Measurements from ENCODE around the gene SLC39A11.
"Not testable (repeated sequence)": the region's sequence is repeated elsewhere in the genome, so short reads cannot be mapped to it uniquely, and the experiment has no call there.

SLC39A11 gene

DNA sequence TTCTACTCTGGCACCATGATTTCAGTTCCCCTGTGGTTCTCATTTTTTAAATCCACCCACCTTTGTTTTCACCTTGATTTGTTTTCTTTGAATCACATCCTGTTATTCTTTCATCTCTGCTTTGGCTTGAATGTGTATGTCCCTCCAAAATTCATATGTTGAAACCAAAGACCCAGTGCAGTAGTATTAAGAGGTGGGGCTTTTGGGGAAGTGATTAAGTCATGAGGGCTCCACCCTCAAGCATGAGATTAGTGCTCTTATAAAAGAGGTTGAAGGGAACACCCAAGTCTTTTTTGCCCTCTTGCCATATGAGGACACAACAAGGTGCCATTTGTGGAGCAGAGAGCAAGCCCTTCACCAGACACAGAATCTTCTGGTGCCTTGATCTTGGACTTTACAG, 382.3 kb downstream of the SLC39A11 start:
- Histone ChIP-seq H3K4me3 (ENCODE audit: control insufficient read depth in 1 of 7, extremely low read depth in 1 of 7, insufficient read depth in 4 of 7, low read depth in 2 of 7, low read length in 6 of 7) (no peak overlapping the region), H3K27me3 (replicated peaks in 2 of 5; ENCODE audit: control insufficient read depth in 4 of 5, insufficient read depth in 5 of 5, low read length in 4 of 5) (no peaks in the 10 kb centered on the region), H3K4me1 (ENCODE audit: control extremely low read depth in 1 of 4, control insufficient read depth in 4 of 4, insufficient read depth in 4 of 4, low read length in 3 of 4) (peaks cover 0 to 10% (median 5%) of the 10 kb centered on the region in 4 experiments), H3K27ac (ENCODE audit: insufficient read depth in 1 of 2, low read depth in 1 of 2, low read length in 2 of 2, poor library complexity in 1 of 2, severe bottlenecking in 2 of 2) (no peak overlapping the region), H3K36me3 (ENCODE audit: control insufficient read depth in 4 of 4, insufficient read depth in 4 of 4, low read length in 3 of 4) (peaks cover 0 to 10% (median 0%) of the 10 kb centered on the region in 4 experiments), H3K9me3 (ENCODE audit: control extremely low read depth in 1 of 5, control insufficient read depth in 4 of 5, insufficient read depth in 2 of 5, low read depth in 1 of 5, low read length in 4 of 5) (peaks cover 1 to 30% (median 6%) of the 10 kb centered on the region in 5 experiments)
- DNase-seq: no peak
- ChIA-PET CTCF (no interaction called here), POLR2A (no interaction called here)

- H3K4me1 ChIP-seq (ENCODE audit: control extremely low read depth in 1 of 4, control insufficient read depth in 4 of 4, insufficient read depth in 4 of 4, low read length in 3 of 4); POLR2A ChIA-PET; H3K4me3 ChIP-seq (ENCODE audit: control insufficient read depth in 1 of 7, extremely low read depth in 1 of 7, insufficient read depth in 4 of 7, low read depth in 2 of 7, low read length in 6 of 7); H3K27ac ChIP-seq (ENCODE audit: insufficient read depth in 1 of 2, low read depth in 1 of 2, low read length in 2 of 2, poor library complexity in 1 of 2, severe bottlenecking in 2 of 2); H3K27me3 ChIP-seq (replicated peaks in 2 of 5; ENCODE audit: control insufficient read depth in 4 of 5, insufficient read depth in 5 of 5, low read length in 4 of 5); DNase-seq: not testable (repeated sequence)
- WGBS (ENCODE audit: insufficient coverage): 94% methylated on average over 2 of the region's 9 CpGs
- CTCF ChIA-PET: interaction anchor here (1.6 kb wide), 1 partner anchor 11 kb away, joined by 4 read pairs; no protein-coding TSS in a partner anchor
- H3K36me3 ChIP-seq (ENCODE audit: control insufficient read depth in 4 of 4, insufficient read depth in 4 of 4, low read length in 3 of 4): peaks cover 0 to 10% (median 0%) of the 10 kb centered on the region in 4 experiments
- peaks cover 1 to 30% (median 6%) of the 10 kb centered on the region in 5 experiments for H3K9me3 ChIP-seq (ENCODE audit: control extremely low read depth in 1 of 5, control insufficient read depth in 4 of 5, insufficient read depth in 2 of 5, low read depth in 1 of 5, low read length in 4 of 5)
These were observed 383.8 kb downstream of the SLC39A11 start for GRCh38 chr17:72708682-72709081.

GRCh38 chr17:72707881-72708280, 384.6 kb downstream of the SLC39A11 start:
- POLR2A ChIA-PET: no interaction called here
- CTCF ChIA-PET: no interaction called here

DNA sequence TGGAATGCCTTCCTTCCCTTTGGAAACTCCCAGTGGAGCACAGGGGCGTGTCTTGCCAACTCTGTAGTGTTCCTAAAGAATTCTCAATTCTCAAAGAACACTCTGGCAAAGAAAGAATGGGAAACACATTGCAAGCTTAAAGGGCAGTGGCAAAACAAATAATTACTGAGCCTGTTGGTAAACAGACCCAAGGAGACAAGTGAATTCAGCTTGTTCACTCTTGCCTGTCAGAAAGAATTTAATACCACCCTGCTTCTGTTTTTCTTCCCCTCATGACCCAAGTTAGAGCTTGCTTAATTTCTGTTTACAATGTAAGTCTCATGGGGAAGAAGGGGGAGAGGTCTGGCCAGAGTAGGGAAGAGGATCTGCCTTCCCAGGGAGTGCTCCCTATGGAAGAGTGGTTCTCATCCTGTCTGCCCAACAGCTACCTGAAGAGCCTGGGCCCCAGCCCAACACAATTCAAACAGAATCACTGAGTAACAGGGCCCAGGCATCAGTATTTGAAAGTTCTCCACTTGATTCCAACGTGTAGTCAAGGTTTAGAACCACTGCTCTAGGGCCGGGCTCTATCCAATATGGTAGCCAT, 386.0 kb downstream of the SLC39A11 start:
- DNase-seq: no peak
- no peaks in the 10 kb centered on the region for H3K27me3 ChIP-seq (replicated peaks in 2 of 5; ENCODE audit: control insufficient read depth in 4 of 5, insufficient read depth in 5 of 5, low read length in 4 of 5)
- H3K4me1 ChIP-seq (ENCODE audit: control extremely low read depth in 1 of 4, control insufficient read depth in 4 of 4, insufficient read depth in 4 of 4, low read length in 3 of 4): no peaks in the 10 kb centered on the region
- no peak overlapping the region for H3K27ac ChIP-seq (ENCODE audit: insufficient read depth in 1 of 2, low read depth in 1 of 2, low read length in 2 of 2, poor library complexity in 1 of 2, severe bottlenecking in 2 of 2)
- CTCF ChIA-PET: no interaction called here
- peaks cover 0 to 4% (median 0%) of the 10 kb centered on the region in 4 experiments for H3K36me3 ChIP-seq (ENCODE audit: control insufficient read depth in 4 of 4, insufficient read depth in 4 of 4, low read length in 3 of 4)
- 100% methylated on average over 3 of the region's 3 CpGs for WGBS (ENCODE audit: insufficient coverage)
- POLR2A ChIA-PET: no interaction called here
- H3K9me3 ChIP-seq (ENCODE audit: control extremely low read depth in 1 of 5, control insufficient read depth in 4 of 5, insufficient read depth in 2 of 5, low read depth in 1 of 5, low read length in 4 of 5): peaks cover 1 to 29% (median 6%) of the 10 kb centered on the region in 5 experiments
- no peak overlapping the region for H3K4me3 ChIP-seq (ENCODE audit: control insufficient read depth in 1 of 7, extremely low read depth in 1 of 7, insufficient read depth in 4 of 7, low read depth in 2 of 7, low read length in 6 of 7)

More at GRCh38 chr17:72707881-72708280, 384.6 kb downstream of the SLC39A11 start:
- Histone ChIP-seq H3K4me1 (ENCODE audit: control extremely low read depth in 1 of 4, control insufficient read depth in 4 of 4, insufficient read depth in 4 of 4, low read length in 3 of 4) (no peaks in the 10 kb centered on the region), H3K27ac (ENCODE audit: insufficient read depth in 1 of 2, low read depth in 1 of 2, low read length in 2 of 2, poor library complexity in 1 of 2, severe bottlenecking in 2 of 2) (no peak overlapping the region), H3K4me3 (ENCODE audit: control insufficient read depth in 1 of 7, extremely low read depth in 1 of 7, insufficient read depth in 4 of 7, low read depth in 2 of 7, low read length in 6 of 7) (no peak overlapping the region), H3K27me3 (replicated peaks in 2 of 5; ENCODE audit: control insufficient read depth in 4 of 5, insufficient read depth in 5 of 5, low read length in 4 of 5) (no peaks in the 10 kb centered on the region), H3K36me3 (ENCODE audit: control insufficient read depth in 4 of 4, insufficient read depth in 4 of 4, low read length in 3 of 4) (peaks cover 0 to 10% (median 0%) of the 10 kb centered on the region in 4 experiments), H3K9me3 (ENCODE audit: control extremely low read depth in 1 of 5, control insufficient read depth in 4 of 5, insufficient read depth in 2 of 5, low read depth in 1 of 5, low read length in 4 of 5) (peaks cover 1 to 30% (median 6%) of the 10 kb centered on the region in 5 experiments)
- WGBS (ENCODE audit: insufficient coverage): 100% methylated on average over 1 of the region's 2 CpGs
- no peak for DNase-seq

DNA sequence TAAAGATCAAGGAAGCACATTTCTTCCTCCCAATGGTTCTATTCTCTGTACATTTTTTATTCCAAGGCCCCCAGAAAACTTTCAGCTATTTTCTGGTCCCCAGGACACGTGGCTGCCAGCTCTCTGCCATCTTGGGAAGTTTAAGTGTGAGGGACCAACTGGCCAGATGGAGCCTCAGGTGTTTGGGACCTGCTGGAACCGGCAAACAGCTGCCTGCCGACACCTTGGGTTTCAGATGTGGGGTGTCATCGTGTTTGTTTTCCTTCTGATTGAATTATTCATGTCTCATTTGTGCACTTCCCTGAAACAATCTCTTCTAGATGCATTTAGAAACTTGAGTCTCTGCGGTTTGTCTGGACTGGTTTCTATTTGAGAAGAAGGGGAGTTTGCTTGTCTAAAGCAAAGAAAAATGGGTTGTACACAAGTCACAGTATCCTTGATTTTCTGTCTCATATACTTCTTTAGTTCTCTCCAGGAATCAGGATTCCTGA, 386.5 kb downstream of the SLC39A11 start:
- H3K36me3 ChIP-seq (ENCODE audit: control insufficient read depth in 4 of 4, insufficient read depth in 4 of 4, low read length in 3 of 4): peaks cover 0 to 2% (median 0%) of the 10 kb centered on the region in 4 experiments
- no peak for DNase-seq
- H3K4me3 ChIP-seq (ENCODE audit: control insufficient read depth in 1 of 7, extremely low read depth in 1 of 7, insufficient read depth in 4 of 7, low read depth in 2 of 7, low read length in 6 of 7): no peak overlapping the region
- H3K27me3 ChIP-seq (replicated peaks in 2 of 5; ENCODE audit: control insufficient read depth in 4 of 5, insufficient read depth in 5 of 5, low read length in 4 of 5): no peaks in the 10 kb centered on the region
- no peaks in the 10 kb centered on the region for H3K4me1 ChIP-seq (ENCODE audit: control extremely low read depth in 1 of 4, control insufficient read depth in 4 of 4, insufficient read depth in 4 of 4, low read length in 3 of 4)
- ChIA-PET CTCF (no interaction called here), POLR2A (no interaction called here)
- no peak overlapping the region for H3K27ac ChIP-seq (ENCODE audit: insufficient read depth in 1 of 2, low read depth in 1 of 2, low read length in 2 of 2, poor library complexity in 1 of 2, severe bottlenecking in 2 of 2)
- peaks cover 1 to 25% (median 5%) of the 10 kb centered on the region in 5 experiments for H3K9me3 ChIP-seq (ENCODE audit: control extremely low read depth in 1 of 5, control insufficient read depth in 4 of 5, insufficient read depth in 2 of 5, low read depth in 1 of 5, low read length in 4 of 5)
- 60% methylated on average over 1 of the region's 5 CpGs for WGBS (ENCODE audit: insufficient coverage)

DNA sequence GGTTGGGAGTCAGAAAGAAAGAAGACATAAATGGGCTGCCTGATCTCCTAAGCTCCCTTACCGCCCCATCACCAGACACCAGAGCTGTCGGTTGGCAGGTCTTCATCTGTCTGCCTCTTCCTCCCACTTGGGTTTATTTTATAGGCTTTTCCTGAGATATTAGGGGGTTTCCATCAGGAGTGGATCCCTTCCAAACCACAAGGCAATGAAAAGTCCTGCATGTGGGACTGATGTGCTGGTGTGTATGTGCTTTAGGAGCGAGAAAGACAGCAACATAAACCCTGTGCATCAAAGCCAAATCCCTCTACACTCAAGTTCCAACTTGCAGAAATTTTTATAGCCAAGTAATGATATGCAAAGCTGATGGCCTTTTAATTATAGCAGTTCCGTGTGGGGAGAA, 389.5 kb downstream of the SLC39A11 start:
- CTCF ChIA-PET: interaction anchor here (1.6 kb wide), 1 partner anchor 22 kb away, joined by 4 read pairs; no protein-coding TSS in a partner anchor
- WGBS (ENCODE audit: insufficient coverage): 82% methylated on average over 2 of the region's 4 CpGs

DNA sequence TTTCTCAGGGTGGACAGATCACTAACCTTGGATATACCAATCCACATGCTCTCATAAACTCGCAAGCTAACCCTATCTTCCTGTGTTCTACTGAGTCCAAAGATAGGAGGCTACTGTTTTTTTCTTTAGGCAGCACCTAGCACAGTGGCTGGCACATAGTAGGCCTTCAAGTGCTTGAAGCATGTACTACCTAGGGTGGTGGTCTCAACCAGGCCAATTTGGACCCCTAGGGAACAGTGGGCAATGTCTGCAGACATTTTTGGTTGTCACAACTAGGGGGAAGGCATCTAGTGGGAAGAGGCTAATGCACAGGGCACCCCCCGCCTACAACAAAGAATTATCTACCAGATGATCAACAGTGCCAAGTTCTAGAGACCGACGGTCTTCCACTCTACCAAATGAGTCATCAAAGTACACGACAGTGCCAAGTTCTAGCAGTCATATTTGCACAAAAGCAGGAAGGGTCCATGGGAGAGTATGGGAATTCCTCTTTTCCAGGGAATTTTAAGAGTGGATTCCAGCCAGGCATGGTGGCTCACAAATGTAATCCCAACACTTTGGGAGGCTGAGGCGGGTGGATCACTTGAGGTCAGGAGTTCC, 390.3 kb downstream of the SLC39A11 start:
- Histone ChIP-seq H3K27ac (ENCODE audit: insufficient read depth in 1 of 2, low read depth in 1 of 2, low read length in 2 of 2, poor library complexity in 1 of 2, severe bottlenecking in 2 of 2) (no peak overlapping the region), H3K27me3 (replicated peaks in 2 of 5; ENCODE audit: control insufficient read depth in 4 of 5, insufficient read depth in 5 of 5, low read length in 4 of 5) (no peaks in the 10 kb centered on the region), H3K4me1 (ENCODE audit: control extremely low read depth in 1 of 4, control insufficient read depth in 4 of 4, insufficient read depth in 4 of 4, low read length in 3 of 4) (peaks cover 0 to 4% (median 0%) of the 10 kb centered on the region in 4 experiments), H3K4me3 (ENCODE audit: control insufficient read depth in 1 of 7, extremely low read depth in 1 of 7, insufficient read depth in 4 of 7, low read depth in 2 of 7, low read length in 6 of 7) (no peak overlapping the region), H3K9me3 (ENCODE audit: control extremely low read depth in 1 of 5, control insufficient read depth in 4 of 5, insufficient read depth in 2 of 5, low read depth in 1 of 5, low read length in 4 of 5) (peaks cover 0 to 2% (median 0%) of the 10 kb centered on the region in 5 experiments), H3K36me3 (ENCODE audit: control insufficient read depth in 4 of 4, insufficient read depth in 4 of 4, low read length in 3 of 4) (no peaks in the 10 kb centered on the region)
- no peak for DNase-seq
- POLR2A ChIA-PET: no interaction called here
- CTCF ChIA-PET: no interaction called here
- WGBS (ENCODE audit: insufficient coverage): 100% methylated on average over 5 of the region's 6 CpGs

More for the DNA sequence above, 389.5 kb downstream of the SLC39A11 start:
- DNase-seq: no peak
- Histone ChIP-seq H3K9me3 (ENCODE audit: control extremely low read depth in 1 of 5, control insufficient read depth in 4 of 5, insufficient read depth in 2 of 5, low read depth in 1 of 5, low read length in 4 of 5) (peaks cover 0 to 6% (median 2%) of the 10 kb centered on the region in 5 experiments), H3K27me3 (replicated peaks in 2 of 5; ENCODE audit: control insufficient read depth in 4 of 5, insufficient read depth in 5 of 5, low read length in 4 of 5) (no peaks in the 10 kb centered on the region), H3K36me3 (ENCODE audit: control insufficient read depth in 4 of 4, insufficient read depth in 4 of 4, low read length in 3 of 4) (no peaks in the 10 kb centered on the region), H3K4me1 (ENCODE audit: control extremely low read depth in 1 of 4, control insufficient read depth in 4 of 4, insufficient read depth in 4 of 4, low read length in 3 of 4) (peaks cover 0 to 1% (median 0%) of the 10 kb centered on the region in 4 experiments), H3K27ac (ENCODE audit: insufficient read depth in 1 of 2, low read depth in 1 of 2, low read length in 2 of 2, poor library complexity in 1 of 2, severe bottlenecking in 2 of 2) (no peak overlapping the region), H3K4me3 (ENCODE audit: control insufficient read depth in 1 of 7, extremely low read depth in 1 of 7, insufficient read depth in 4 of 7, low read depth in 2 of 7, low read length in 6 of 7) (no peak overlapping the region)
- POLR2A ChIA-PET: no interaction called here
